ENCODE measurements around the gene RBM48. TPM values are rescaled to one million over a fixed set of nuclear protein-coding genes. Genes with fewer than 3 reads are reported as not detected.

Gene RBM48
- total RNA-seq, 1 donor from 2014 or later, result 13.6 TPM

GRCh38 chr7:92586403-92586802 lies 57.8 kb downstream of the RBM48 start:
- Mint-ChIP-seq H3K4me1 (peaks cover 28% of the 10 kb centered on the region), H3K9me3 (no peaks in the 10 kb centered on the region), H3K27me3 (ENCODE audit: low read depth) (peaks cover 9% of the 10 kb centered on the region), H3K4me3 (peak overlapping the region; percentile 22), H3K36me3 (ENCODE audit: low read depth) (peaks cover 6% of the 10 kb centered on the region), H3K27ac (ENCODE audit: unreplicated experiment) (no peak overlapping the region)
- TF ChIP-seq, protein P1, sequence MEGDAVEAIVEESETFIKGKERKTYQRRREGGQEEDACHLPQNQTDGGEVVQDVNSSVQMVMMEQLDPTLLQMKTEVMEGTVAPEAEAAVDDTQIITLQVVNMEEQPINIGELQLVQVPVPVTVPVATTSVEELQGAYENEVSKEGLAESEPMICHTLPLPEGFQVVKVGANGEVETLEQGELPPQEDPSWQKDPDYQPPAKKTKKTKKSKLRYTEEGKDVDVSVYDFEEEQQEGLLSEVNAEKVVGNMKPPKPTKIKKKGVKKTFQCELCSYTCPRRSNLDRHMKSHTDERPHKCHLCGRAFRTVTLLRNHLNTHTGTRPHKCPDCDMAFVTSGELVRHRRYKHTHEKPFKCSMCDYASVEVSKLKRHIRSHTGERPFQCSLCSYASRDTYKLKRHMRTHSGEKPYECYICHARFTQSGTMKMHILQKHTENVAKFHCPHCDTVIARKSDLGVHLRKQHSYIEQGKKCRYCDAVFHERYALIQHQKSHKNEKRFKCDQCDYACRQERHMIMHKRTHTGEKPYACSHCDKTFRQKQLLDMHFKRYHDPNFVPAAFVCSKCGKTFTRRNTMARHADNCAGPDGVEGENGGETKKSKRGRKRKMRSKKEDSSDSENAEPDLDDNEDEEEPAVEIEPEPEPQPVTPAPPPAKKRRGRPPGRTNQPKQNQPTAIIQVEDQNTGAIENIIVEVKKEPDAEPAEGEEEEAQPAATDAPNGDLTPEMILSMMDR (conservative IDR thresholded peaks at IDR 0.05), result no peak
- DNase-seq (ENCODE audit: low read depth, low spot score), result no peak

GRCh38 chr7:92586841-92587240 lies 58.2 kb downstream of the RBM48 start:
- peaks cover 14% of the 10 kb centered on the region for H3K27me3 Mint-ChIP-seq (ENCODE audit: low read depth)
- H3K36me3 Mint-ChIP-seq (ENCODE audit: low read depth), result peaks cover 6% of the 10 kb centered on the region
- DNase-seq (ENCODE audit: low read depth, low spot score), result no peak
- no peaks in the 10 kb centered on the region for H3K9me3 Mint-ChIP-seq
- TF ChIP-seq, protein P1 (conservative IDR thresholded peaks at IDR 0.05), result no peak
- H3K4me1 Mint-ChIP-seq, result peaks cover 28% of the 10 kb centered on the region
- H3K4me3 Mint-ChIP-seq, result peak overlapping the region; percentile 22
- H3K27ac Mint-ChIP-seq (ENCODE audit: unreplicated experiment), result no peak overlapping the region

Other genes with a start within 250 kb of the RBM48 start
- 38.7 and 42.3 TPM in 2 replicates for gene GATAD1, start 81.3 kb upstream of the RBM48 start, total RNA-seq
- not detected in 2 replicates for gene ERVW-1, start 50.8 kb upstream of the RBM48 start, total RNA-seq
- 24.8 and 25.7 TPM in 2 replicates for gene PEX1, start 275 bp upstream of the RBM48 start, total RNA-seq
- 37.6 and 42.1 TPM in 2 replicates for gene FAM133B, start 61.6 kb downstream of the RBM48 start, total RNA-seq

Measured in neural crest cell (in vitro differentiated cells).